Measurements from ENCODE around the gene LRRC46. TPM values are rescaled to one million over a fixed set of nuclear protein-coding genes. Genes with fewer than 3 reads are reported as not detected.

Gene LRRC46
- total and polyA plus RNA-seq, 2 experiments from 2014 or later, result 0.95 TPM; not detected in 1

- TF ChIP-seq EZH2 (IDR thresholded peaks at IDR 0.05; ENCODE audit: insufficient read depth, poor library complexity, severe bottlenecking) (peak; percentile 66), EZH2phosphoT487 (IDR thresholded peaks at IDR 0.05; ENCODE audit: insufficient read depth, low read depth) (no peak)
- no peaks in the 10 kb centered on the region for H3K79me2 ChIP-seq (ENCODE audit: insufficient read depth)
- H3K4me3 ChIP-seq, result no peak overlapping the region
- H3K9me2 ChIP-seq (ENCODE audit: insufficient read depth), result no peaks in the 10 kb centered on the region
- DNase-seq, result peak; percentile 37
- H3K9me3 ChIP-seq (ENCODE audit: low read depth), result no peaks in the 10 kb centered on the region
- in situ Hi-C loops (cut with MboI), result no loop called here
- no peaks in the 10 kb centered on the region for H3K36me3 ChIP-seq (ENCODE audit: low read depth)
- peaks cover 4% of the 10 kb centered on the region; the same call in 1 of the 2 replicates for H3K4me1 ChIP-seq (ENCODE audit: insufficient read depth)
- H4K20me1 ChIP-seq (ENCODE audit: insufficient read depth), result no peaks in the 10 kb centered on the region
- H3K9ac ChIP-seq, result no peak overlapping the region
- no peak overlapping the region for H3K27ac ChIP-seq
- 31 to 36% methylated on average over 30 to 32 of the region's 32 CpGs for WGBS, 2 experiments (ENCODE audit: low coverage in 1 of 2, low lambda C conversion rate in 2 of 2, missing lambda C conversion rate in 2 of 2)
- H3F3A ChIP-seq (ENCODE audit: insufficient read depth), result no peaks in the 10 kb centered on the region
- H3K27me3 ChIP-seq (replicated peaks; ENCODE audit: insufficient read depth), result peaks cover 39% of the 10 kb centered on the region
- no peak overlapping the region for H3K4me2 ChIP-seq (ENCODE audit: unreplicated experiment)
- no peak overlapping the region for H2AFZ ChIP-seq
Measured at GRCh38 chr17:47852113-47852949, 20.9 kb downstream of the LRRC46 start.

DNA sequence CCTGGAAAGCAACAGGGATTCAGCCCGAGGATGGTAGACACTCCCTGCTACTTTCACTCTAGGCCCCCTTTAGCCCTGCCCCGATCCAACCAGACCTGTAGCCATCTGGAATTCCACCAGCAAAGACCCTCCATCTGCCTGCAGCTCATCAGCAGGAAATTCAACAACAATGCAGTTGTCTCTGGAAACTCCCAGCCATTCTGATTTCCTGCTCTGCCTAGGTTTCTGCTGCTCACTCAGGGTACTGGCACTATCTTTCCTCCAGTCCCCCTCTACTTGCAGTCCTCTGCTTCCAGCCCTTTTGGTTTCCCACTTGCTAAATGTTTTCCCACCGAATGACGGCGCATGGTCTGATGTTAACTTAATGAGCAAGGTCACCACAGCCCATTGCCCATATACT lies 22.1 kb downstream of the LRRC46 start:
- Histone ChIP-seq H3K4me1 (ENCODE audit: insufficient read depth) (peaks cover 4% of the 10 kb centered on the region; the same call in 1 of the 2 replicates), H2AFZ (no peak overlapping the region), H3K79me2 (ENCODE audit: insufficient read depth) (no peaks in the 10 kb centered on the region), H3K27ac (no peak overlapping the region), H3K9ac (no peak overlapping the region), H3F3A (ENCODE audit: insufficient read depth) (no peaks in the 10 kb centered on the region), H4K20me1 (ENCODE audit: insufficient read depth) (no peaks in the 10 kb centered on the region), H3K4me3 (no peak overlapping the region), H3K36me3 (ENCODE audit: low read depth) (no peaks in the 10 kb centered on the region), H3K9me3 (ENCODE audit: low read depth) (no peaks in the 10 kb centered on the region), H3K4me2 (ENCODE audit: unreplicated experiment) (no peak overlapping the region), H3K9me2 (ENCODE audit: insufficient read depth) (no peaks in the 10 kb centered on the region), H3K27me3 (replicated peaks; ENCODE audit: insufficient read depth) (peaks cover 39% of the 10 kb centered on the region)
- 34 to 36% methylated on average over 5 of the region's 5 CpGs for WGBS, 2 experiments (ENCODE audit: low coverage in 1 of 2, low lambda C conversion rate in 2 of 2, missing lambda C conversion rate in 2 of 2)
- DNase-seq, result no peak
- in situ Hi-C loops (cut with MboI), result no loop called here
- TF ChIP-seq EZH2phosphoT487 (IDR thresholded peaks at IDR 0.05; ENCODE audit: insufficient read depth, low read depth) (no peak), EZH2 (IDR thresholded peaks at IDR 0.05; ENCODE audit: insufficient read depth, poor library complexity, severe bottlenecking) (no peak)

DNA sequence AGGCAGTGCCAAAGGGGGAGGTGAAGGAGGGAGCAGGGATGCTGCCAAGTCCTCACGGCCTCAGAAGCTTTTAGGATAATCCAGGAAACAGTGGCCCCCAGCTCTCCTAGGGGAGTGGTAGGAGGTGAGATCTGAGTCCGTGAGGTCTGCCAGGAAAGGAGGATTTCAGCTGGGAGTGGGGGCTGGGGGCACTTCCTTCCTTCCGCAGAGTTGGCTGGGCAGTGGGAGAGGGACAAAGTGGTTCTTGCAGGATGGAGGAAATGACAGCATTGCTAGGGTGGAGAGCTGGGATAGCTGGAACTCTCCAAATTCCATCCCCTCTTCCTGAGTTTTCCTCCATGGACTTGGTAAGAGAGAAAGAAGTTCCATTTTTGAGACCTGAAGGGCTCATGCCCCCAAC lies 24.3 kb downstream of the LRRC46 start:
- Histone ChIP-seq H3K9me2 (ENCODE audit: insufficient read depth) (no peaks in the 10 kb centered on the region), H3K9ac (no peak overlapping the region), H3K36me3 (ENCODE audit: low read depth) (no peaks in the 10 kb centered on the region), H3F3A (ENCODE audit: insufficient read depth) (no peaks in the 10 kb centered on the region), H3K4me3 (no peak overlapping the region), H2AFZ (peak overlapping the region; percentile 24; the same call in 1 of the 2 replicates), H3K4me2 (ENCODE audit: unreplicated experiment) (no peak overlapping the region), H3K27ac (no peak overlapping the region), H4K20me1 (ENCODE audit: insufficient read depth) (no peaks in the 10 kb centered on the region), H3K9me3 (ENCODE audit: low read depth) (no peaks in the 10 kb centered on the region), H3K4me1 (ENCODE audit: insufficient read depth) (peaks cover 4% of the 10 kb centered on the region; the same call in 1 of the 2 replicates), H3K27me3 (replicated peaks; ENCODE audit: insufficient read depth) (peaks cover 39% of the 10 kb centered on the region), H3K79me2 (ENCODE audit: insufficient read depth) (no peaks in the 10 kb centered on the region)
- no peak for DNase-seq
- in situ Hi-C loops (cut with MboI), result no loop called here
- 27 to 33% methylated on average over 3 of the region's 3 CpGs for WGBS, 2 experiments (ENCODE audit: low coverage in 1 of 2, low lambda C conversion rate in 2 of 2, missing lambda C conversion rate in 2 of 2)
- no peak for TF ChIP-seq EZH2phosphoT487 (IDR thresholded peaks at IDR 0.05; ENCODE audit: insufficient read depth, low read depth)
- TF ChIP-seq EZH2 (IDR thresholded peaks at IDR 0.05; ENCODE audit: insufficient read depth, poor library complexity, severe bottlenecking), result no peak

DNA sequence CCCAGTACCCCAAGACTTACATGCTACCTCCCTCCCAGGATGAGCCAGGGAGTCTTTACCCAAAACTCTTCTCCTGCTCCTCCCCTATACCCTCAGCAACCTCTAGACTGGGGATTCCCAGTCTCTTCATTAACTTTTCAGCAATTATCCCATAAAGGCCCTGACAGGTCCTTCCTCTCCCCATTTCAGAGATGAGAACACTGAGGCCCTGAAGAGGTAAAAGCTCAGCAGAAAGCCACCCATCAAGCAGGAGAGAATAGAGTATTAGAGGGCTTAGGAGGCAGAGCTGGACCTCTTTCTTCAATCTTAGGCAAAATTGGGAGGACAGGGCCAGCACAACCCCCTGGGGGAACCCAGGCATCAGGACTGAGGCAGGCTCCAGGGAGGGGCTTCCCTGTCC lies 25.4 kb downstream of the LRRC46 start:
- H4K20me1 ChIP-seq (ENCODE audit: insufficient read depth), result no peaks in the 10 kb centered on the region
- no peaks in the 10 kb centered on the region for H3K79me2 ChIP-seq (ENCODE audit: insufficient read depth)
- no peak overlapping the region for H3K4me2 ChIP-seq (ENCODE audit: unreplicated experiment)
- no peak for DNase-seq
- no peak overlapping the region for H2AFZ ChIP-seq
- H3K27me3 ChIP-seq (replicated peaks; ENCODE audit: insufficient read depth), result peaks cover 38% of the 10 kb centered on the region
- H3K9me2 ChIP-seq (ENCODE audit: insufficient read depth), result no peaks in the 10 kb centered on the region
- no peak overlapping the region for H3K27ac ChIP-seq
- H3K9me3 ChIP-seq (ENCODE audit: low read depth), result no peaks in the 10 kb centered on the region
- H3K36me3 ChIP-seq (ENCODE audit: low read depth), result no peaks in the 10 kb centered on the region
- no peak overlapping the region for H3K4me3 ChIP-seq
- TF ChIP-seq EZH2 (IDR thresholded peaks at IDR 0.05; ENCODE audit: insufficient read depth, poor library complexity, severe bottlenecking) (no peak), EZH2phosphoT487 (IDR thresholded peaks at IDR 0.05; ENCODE audit: insufficient read depth, low read depth) (no peak)
- in situ Hi-C loops (cut with MboI), result no loop called here
- no peaks in the 10 kb centered on the region for H3F3A ChIP-seq (ENCODE audit: insufficient read depth)
- peaks cover 4% of the 10 kb centered on the region; the same call in 1 of the 2 replicates for H3K4me1 ChIP-seq (ENCODE audit: insufficient read depth)
- no peak overlapping the region for H3K9ac ChIP-seq
